PFSK-1 (cell line): ENCODE results near the gene F12.

Experiments used
- FOXP2 ChIP-seq: optimal IDR thresholded peaks from 2 replicates; pipeline ENCODE3; 2011; ENCODE audit warnings: borderline replicate concordance, control low read depth, inconsistent platforms; ENCODE audit not compliant: insufficient read depth; ENCODE audit errors: extremely low read length, extremely low read depth
- POLR2AphosphoS5 ChIP-seq: IDR thresholded peaks from 2 replicates; pipeline ENCODE4 v1.6.1; 2012; ENCODE audit warnings: low read depth, mild to moderate bottlenecking, control low read depth, low read length, moderate library complexity
- SIN3A ChIP-seq: IDR thresholded peaks from 2 replicates; pipeline ENCODE4 v1.6.1; 2012; ENCODE audit warnings: mild to moderate bottlenecking, low read length, moderate library complexity, borderline replicate concordance; ENCODE audit not compliant: insufficient read depth
- TAF1 ChIP-seq: IDR thresholded peaks from 2 replicates; pipeline ENCODE4 v1.6.1; 2012; ENCODE audit warnings: low read length, control low read depth, borderline replicate concordance; ENCODE audit not compliant: insufficient read depth
- TF ChIP-seq, protein P1 (sequence below), 2 experiments: IDR thresholded peaks; 2 replicates each; pipeline versions ENCODE4 v1.6.1 to v1.8.0; 2011 to 2012; ENCODE audit warnings: low read depth in 2 of 2, low read length in 2 of 2, control low read depth in 1 of 2, inconsistent platforms in 1 of 2, mild to moderate bottlenecking in 1 of 2, moderate library complexity in 1 of 2; ENCODE audit not compliant: insufficient read depth in 1 of 2

DNA sequence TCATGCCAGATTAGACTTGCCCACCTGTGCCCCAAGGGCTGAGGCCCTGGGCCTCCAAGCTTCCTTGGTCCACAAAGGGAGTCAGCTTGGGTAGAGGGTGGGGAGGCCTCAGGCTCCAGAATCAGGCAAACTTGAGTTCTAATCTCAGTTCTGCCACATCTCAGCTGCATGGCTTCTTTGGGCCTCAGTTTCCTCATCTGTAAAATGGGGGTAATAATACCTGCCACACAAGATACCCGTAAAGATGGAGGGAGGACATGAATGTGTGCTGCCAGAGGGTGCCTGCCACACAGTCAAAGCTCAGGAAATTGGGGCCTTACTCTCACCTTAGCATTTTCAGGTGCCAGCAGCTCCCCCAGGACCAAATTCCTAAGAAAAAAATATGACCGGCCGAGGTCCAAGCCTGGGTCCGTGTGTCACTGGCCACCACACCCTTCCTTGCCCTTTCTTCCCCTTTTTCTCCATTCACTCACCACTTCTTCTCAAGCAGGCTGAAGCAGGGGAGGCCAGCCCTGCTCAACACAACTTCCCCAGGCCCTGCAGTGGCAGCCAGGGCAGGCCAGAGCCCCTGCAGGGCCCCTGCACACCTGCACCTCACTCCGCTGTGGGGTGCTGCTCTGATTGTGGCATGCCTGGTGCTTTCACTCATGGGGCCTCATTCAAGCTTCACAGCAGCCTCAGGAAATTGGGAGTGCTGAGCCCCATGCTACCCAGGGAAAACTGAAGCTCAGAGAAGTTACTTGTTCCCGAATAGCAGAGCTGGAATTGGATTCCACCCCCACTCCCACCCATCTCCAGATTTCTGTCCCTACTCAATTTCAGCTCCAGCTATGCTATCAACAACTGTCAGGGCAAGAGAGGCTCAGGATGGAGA is 47.7 kb downstream of the F12 start:
- no peak for TF ChIP-seq POLR2AphosphoS5
- no peak for TF ChIP-seq TAF1
- no peak for TF ChIP-seq SIN3A
- TF ChIP-seq, protein P1, sequence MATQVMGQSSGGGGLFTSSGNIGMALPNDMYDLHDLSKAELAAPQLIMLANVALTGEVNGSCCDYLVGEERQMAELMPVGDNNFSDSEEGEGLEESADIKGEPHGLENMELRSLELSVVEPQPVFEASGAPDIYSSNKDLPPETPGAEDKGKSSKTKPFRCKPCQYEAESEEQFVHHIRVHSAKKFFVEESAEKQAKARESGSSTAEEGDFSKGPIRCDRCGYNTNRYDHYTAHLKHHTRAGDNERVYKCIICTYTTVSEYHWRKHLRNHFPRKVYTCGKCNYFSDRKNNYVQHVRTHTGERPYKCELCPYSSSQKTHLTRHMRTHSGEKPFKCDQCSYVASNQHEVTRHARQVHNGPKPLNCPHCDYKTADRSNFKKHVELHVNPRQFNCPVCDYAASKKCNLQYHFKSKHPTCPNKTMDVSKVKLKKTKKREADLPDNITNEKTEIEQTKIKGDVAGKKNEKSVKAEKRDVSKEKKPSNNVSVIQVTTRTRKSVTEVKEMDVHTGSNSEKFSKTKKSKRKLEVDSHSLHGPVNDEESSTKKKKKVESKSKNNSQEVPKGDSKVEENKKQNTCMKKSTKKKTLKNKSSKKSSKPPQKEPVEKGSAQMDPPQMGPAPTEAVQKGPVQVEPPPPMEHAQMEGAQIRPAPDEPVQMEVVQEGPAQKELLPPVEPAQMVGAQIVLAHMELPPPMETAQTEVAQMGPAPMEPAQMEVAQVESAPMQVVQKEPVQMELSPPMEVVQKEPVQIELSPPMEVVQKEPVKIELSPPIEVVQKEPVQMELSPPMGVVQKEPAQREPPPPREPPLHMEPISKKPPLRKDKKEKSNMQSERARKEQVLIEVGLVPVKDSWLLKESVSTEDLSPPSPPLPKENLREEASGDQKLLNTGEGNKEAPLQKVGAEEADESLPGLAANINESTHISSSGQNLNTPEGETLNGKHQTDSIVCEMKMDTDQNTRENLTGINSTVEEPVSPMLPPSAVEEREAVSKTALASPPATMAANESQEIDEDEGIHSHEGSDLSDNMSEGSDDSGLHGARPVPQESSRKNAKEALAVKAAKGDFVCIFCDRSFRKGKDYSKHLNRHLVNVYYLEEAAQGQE (IDR thresholded peaks at IDR 0.05; ENCODE audit: insufficient read depth in 1 of 2, low read depth in 2 of 2, low read length in 2 of 2): no peak
- no peak for TF ChIP-seq FOXP2
